Sigmoid colon (tissue), 4 donors: ENCODE results near the gene MED31.

Source experiments
- CTCF ChIP-seq, 4 experiments: fragments of 450-650 bp in 3 of 4; fragments of 200-600 bp in 1 of 4; IDR thresholded peaks; one replicate each; pipeline ENCODE4 v1.5.1; 2016 to 2019; ENCODE audit warnings: antibody characterized with exemption in 4 of 4, mild to moderate bottlenecking in 3 of 4, moderate library complexity in 2 of 4
- EP300 ChIP-seq, 4 donors: sonication (generic); formaldehyde crosslinking; IDR thresholded peaks; one replicate each; pipeline ENCODE4 v1.6.1; 2017; ENCODE audit warnings: antibody characterized with exemption in 4 of 4
- POLR2A ChIP-seq, 2 donors: fragments of 450-650 bp; IDR thresholded peaks; one replicate each; pipeline ENCODE4 v1.6.1; 2016; ENCODE audit warnings: antibody characterized with exemption in 2 of 2, mild to moderate bottlenecking in 2 of 2, moderate library complexity in 2 of 2

DNA sequence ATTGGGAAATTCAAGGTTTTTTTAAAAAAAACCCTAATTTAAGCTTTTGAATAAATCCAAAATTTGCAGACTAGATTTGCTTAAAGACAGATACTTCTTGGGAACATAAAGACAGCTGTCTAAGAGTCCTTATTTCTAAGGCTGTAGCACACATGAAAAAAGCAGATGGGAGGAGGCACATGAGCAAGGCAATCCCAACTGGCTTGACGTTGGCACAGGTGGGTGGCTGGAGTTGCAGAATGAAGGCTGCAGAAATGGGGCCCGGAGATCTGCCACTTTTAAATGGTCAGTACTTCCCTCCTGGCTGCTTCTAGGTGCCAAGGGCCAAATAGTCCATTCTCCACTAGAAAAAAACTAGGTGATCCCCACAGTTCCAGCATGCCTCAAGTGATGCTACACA lies 15.3 kb downstream of the MED31 start:
- TF ChIP-seq POLR2A (IDR thresholded peaks at IDR 0.05) (no peak), EP300 (IDR thresholded peaks at IDR 0.05) (no peak), CTCF (IDR thresholded peaks at IDR 0.05) (no peak)
